Lower leg skin (tissue), 4 donors: ENCODE data around the gene GPC6. TPM values are rescaled to one million over a fixed set of nuclear protein-coding genes. Genes with fewer than 3 reads are reported as not detected.

ENCODE experiments used
- DNase-seq, 2 donors: peaks; one replicate each; pipeline ENCODE4 v3.0.0-alpha.2; 2019; ENCODE audit warnings: low spot score in 2 of 2
- H3K4me3 ChIP-seq: fragments of 200-600 bp; sonication (generic); 2 replicates; pipeline ENCODE4 v1.5.1; 2017; ENCODE audit warnings: mild to moderate bottlenecking, low read depth; ENCODE audit not compliant: poor library complexity, severe bottlenecking
- CTCF ChIP-seq, 3 donors: fragments of 450-650 bp; IDR thresholded peaks; one replicate each; pipeline ENCODE4 v1.5.1; 2016; ENCODE audit warnings: antibody characterized with exemption in 3 of 3, mild to moderate bottlenecking in 3 of 3, moderate library complexity in 2 of 3
- POLR2A ChIP-seq, 2 donors: fragments of 450-650 bp; IDR thresholded peaks; one replicate each; pipeline ENCODE4 v1.6.1; 2016 to 2017; ENCODE audit warnings: antibody characterized with exemption in 2 of 2, mild to moderate bottlenecking in 1 of 2, moderate library complexity in 1 of 2
- WGBS, 2 donors: methylation state at CpG; one replicate each; pipeline ENCODE4 v1.1.5; 2018; 5-methylcytosine and 5-hydroxymethylcytosine counted together
- intact Hi-C: fragments of 100-400 bp; cut with DNase I; formaldehyde crosslinking; loops from one replicate; pipeline ENCODE4 v1.15.0; 2023; ENCODE audit warnings: low total_unique reads
- total RNA-seq, 4 donors: library from RNA; depleted of rRNA; stranded (reverse); fragments of >200 nt; gene quantifications; one replicate each; pipeline ENCODE4 v1.1.0, GENCODE V29; 2016

GPC6 gene
- total RNA-seq, 4 donors from 2014 or later = 1.4 to 5.2 (median 2.5) TPM

GRCh38 chr13:93814658-93815057 is 588.1 kb downstream of the GPC6 start:
- H3K4me3 ChIP-seq = no peak overlapping the region
- WGBS, 2 donors = 72 to 79% methylated on average over 3 of the region's 3 CpGs
- TF ChIP-seq POLR2A (IDR thresholded peaks at IDR 0.05) = no peak
- TF ChIP-seq CTCF (IDR thresholded peaks at IDR 0.05) = no peak
- intact Hi-C loops = no loop called here
- no peak for DNase-seq

GRCh38 chr13:93818345-93818744 is 591.7 kb downstream of the GPC6 start:
- TF ChIP-seq CTCF (IDR thresholded peaks at IDR 0.05) (no peak), POLR2A (IDR thresholded peaks at IDR 0.05) (no peak)
- intact Hi-C loops = no loop called here
- no peak for DNase-seq
- H3K4me3 ChIP-seq = no peak overlapping the region
- WGBS, 2 donors = 92 to 99% methylated on average over 3 of the region's 3 CpGs

GRCh38 chr13:93819331-93819890 is 592.8 kb downstream of the GPC6 start:
- H3K4me3 ChIP-seq = no peak overlapping the region
- DNase-seq = no peak
- TF ChIP-seq POLR2A (IDR thresholded peaks at IDR 0.05) = no peak
- TF ChIP-seq CTCF (IDR thresholded peaks at IDR 0.05) = no peak
- intact Hi-C loops = no loop called here
- WGBS, 2 donors = 72 to 79% methylated on average over 3 of the region's 3 CpGs

GRCh38 chr13:93824286-93824685 is 597.7 kb downstream of the GPC6 start:
- 82 to 84% methylated on average over 3 of the region's 3 CpGs for WGBS, 2 donors
- TF ChIP-seq CTCF (IDR thresholded peaks at IDR 0.05) (no peak), POLR2A (IDR thresholded peaks at IDR 0.05) (no peak)
- H3K4me3 ChIP-seq = no peak overlapping the region
- no peak for DNase-seq
- intact Hi-C loops = no loop called here

- intact Hi-C loops = no loop called here
These were observed 607.4 kb downstream of the GPC6 start for GRCh38 chr13:93834051-93834450.

More at GRCh38 chr13:93834051-93834450, 607.4 kb downstream of the GPC6 start:
- no peak overlapping the region for H3K4me3 ChIP-seq
- no peak for TF ChIP-seq CTCF (IDR thresholded peaks at IDR 0.05)
- TF ChIP-seq POLR2A (IDR thresholded peaks at IDR 0.05) = no peak
- no peak for DNase-seq
- WGBS, 2 donors = 77 to 83% methylated on average over 3 of the region's 3 CpGs
